Measurements from ENCODE around the gene LHPP.
"Not testable (repeated sequence)": the region's sequence is repeated elsewhere in the genome, so short reads cannot be mapped to it uniquely, and the experiment has no call there.

Gene LHPP

GRCh38 chr10:124598196-124598595 lies 136.6 kb downstream of the LHPP start:
- no peak for DNase-seq

DNA sequence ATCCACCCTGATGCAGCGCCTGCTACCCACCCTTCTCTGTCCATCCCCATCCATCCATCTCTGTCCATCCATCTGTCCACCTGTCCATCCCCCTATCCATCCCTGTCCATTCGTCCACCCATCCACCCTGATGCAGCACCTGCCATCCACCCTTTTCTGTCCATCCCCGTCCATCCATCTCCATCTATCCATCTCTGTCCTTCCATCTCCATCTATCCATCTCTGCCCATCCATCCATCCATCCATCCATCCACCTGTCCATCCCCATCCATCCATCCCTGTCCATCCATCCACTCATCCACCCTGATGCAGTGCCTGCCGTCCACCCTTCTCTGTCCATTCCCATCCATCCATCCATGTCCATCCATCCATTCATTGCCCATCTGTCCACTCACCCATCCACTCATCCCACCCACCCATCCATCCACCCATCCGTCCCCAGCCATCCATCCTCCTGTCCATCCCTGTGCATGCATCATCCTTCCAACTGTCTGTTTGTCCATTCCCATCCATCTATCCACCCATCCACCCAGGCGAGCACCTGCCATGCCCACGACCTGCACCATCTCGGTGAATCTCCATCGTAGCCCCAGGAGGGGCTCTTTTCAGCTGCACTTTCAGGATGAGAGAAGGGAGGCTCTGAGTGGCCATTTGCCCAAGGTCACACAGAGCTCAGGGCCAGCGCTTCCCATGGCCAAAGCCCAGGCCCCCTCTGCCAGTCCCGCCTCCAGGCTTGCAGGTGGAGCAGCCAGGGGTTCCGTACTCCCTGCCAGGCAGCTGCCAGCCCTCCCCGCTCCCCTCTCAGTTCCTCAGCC lies 137.4 kb downstream of the LHPP start:
- DNase-seq, result no peak

- no peak for DNase-seq
These were observed 138.0 kb downstream of the LHPP start for GRCh38 chr10:124599588-124600050.

- DNase-seq, result no peak
These were observed 138.6 kb downstream of the LHPP start for GRCh38 chr10:124600051-124600880.

DNA sequence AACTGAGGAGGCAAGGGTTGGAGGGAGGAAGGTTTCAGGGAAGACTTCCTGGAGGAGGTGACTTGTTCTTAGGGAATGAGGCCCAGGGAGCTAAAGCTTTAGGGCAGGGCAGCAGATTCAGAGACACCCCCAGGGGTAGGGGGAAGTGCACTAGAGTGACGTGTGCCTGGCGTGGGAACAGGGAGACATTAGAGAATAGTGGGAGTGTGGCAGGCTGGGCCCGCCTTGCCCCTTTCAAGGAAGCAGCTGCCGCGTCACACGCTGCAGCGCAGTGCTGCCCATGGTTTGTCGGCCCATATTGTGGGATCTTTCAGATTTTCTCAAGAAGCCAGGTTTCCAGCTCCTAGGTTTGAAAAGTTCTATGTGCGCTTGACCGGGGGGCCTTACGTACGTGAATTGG lies 139.4 kb downstream of the LHPP start:
- DNase-seq, result no peak

DNA sequence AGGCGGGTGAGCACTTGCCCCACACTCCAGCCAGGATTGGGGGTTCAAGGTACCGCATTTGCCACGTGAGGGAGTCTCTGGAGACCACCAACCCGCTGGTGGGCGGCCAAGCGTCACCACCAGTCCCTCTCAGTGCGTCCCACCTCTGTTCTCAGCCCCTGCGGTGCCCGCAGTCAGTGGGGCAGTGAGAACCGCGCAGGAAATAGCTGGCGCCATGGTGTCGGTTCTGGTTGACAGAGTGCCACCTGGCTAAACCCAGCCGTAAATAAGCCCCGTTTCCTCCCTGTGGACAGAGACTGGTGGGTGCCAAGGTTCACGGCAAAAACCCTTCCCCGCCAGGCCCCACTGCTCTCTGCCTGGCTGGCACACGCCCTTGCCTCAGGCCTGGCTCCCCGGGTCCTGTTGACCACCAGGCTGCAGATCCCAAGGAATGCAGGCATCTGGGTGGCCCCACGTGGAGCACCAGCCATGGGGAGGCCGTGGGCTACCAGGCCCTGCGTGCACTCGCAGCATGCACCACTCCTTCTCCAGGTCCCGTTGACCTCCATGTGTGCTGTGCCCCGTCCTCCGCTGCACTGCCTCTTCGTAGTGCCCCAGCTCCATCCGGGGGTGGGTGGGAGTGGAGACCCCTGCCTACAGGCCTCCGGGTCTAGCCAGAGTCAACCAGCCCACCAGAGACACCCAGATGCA lies 140.0 kb downstream of the LHPP start:
- DNase-seq, result no peak

GRCh38 chr10:124602121-124602561 lies 140.5 kb downstream of the LHPP start:
- DNase-seq, result no peak

- no peak for DNase-seq
These were observed 141.2 kb downstream of the LHPP start for GRCh38 chr10:124602646-124603365.

GRCh38 chr10:124603376-124604213 lies 142.0 kb downstream of the LHPP start:
- DNase-seq, result no peak

DNA sequence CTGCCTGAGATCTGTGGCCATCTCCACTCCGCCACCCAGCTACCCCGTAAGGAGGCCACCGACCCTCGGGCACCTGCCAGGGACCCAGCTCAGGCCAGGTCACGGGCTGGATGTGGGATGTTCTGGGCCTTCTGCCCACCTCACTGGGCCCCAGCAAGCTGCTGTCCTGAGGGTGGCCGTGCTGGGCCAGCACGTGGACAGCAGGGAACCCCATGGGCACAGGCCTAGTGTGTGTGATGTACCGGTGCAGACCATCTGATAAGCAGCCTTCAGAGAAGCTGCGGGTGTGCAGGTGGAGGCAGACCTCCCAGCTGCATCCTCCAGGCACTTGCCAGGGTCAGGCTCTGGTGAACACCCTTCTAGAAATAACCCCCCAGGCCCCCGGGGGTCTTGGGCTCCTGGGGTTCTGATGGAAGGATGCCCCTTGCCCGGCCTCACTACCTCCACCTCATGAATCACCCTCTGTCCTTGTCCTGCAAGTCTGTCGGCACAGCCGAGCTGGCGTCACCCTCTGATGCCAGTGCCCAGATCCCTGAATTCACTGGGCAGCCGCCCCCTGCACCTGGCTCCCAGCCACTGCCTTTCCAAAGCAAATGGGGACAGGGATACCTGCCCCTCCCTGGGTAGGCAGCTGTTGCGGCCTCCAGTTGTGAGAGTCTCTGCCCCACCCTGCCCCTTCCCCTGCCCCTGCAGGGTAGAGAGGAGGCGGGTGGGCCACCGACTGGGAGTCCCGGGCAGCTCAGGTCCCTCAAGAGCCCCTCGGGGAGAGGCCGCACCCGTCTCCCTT lies 142.8 kb downstream of the LHPP start:
- DNase-seq, result no peak

DNA sequence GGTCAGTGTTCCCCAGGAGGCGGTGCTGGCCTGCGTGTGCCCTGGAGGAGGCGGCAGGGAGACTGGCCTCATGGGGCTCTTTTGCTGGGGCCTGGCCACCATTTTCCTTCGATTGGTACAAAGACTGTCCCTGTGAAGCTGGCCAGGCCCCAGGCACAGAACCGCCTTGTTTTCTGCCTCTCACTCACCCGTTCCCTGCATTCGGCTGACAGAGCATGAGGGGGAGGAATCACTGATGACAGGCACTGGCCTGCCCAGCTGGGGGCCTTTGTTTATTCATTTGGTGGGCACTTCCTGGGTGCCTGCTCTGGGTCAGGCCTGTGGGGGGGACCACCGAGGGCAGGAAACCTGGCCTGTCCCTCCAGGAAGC lies 143.4 kb downstream of the LHPP start:
- no peak for DNase-seq

- DNase-seq, result no peak
These were observed 143.8 kb downstream of the LHPP start for GRCh38 chr10:124605481-124605855.

GRCh38 chr10:124605856-124606812 lies 144.5 kb downstream of the LHPP start:
- DNase-seq, result no peak

DNA sequence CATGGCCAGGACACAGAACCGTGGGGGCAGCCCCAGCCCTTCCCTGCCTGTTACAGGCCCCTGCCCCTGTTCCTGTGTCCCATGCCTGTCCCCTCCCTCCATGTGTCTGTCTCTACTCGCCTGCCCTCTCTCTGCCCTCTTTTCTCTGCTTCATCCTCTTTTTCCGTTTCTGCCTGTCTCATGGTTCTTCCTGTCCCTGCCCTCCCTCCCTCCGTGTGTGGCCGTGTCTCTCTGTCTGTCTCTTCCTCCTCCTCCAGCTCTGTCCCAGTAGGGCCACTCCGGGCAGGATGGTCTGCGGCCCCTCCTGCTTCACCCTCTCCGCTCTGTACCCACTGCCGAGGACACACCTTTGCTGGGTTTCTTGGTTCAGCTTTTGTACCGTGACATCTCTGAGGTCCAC lies 145.2 kb downstream of the LHPP start:
- no peak for DNase-seq

- no peak for DNase-seq
These were observed 146.1 kb downstream of the LHPP start for GRCh38 chr10:124607693-124608092.

- DNase-seq, result no peak
These were observed 146.6 kb downstream of the LHPP start for GRCh38 chr10:124608093-124608721.

DNA sequence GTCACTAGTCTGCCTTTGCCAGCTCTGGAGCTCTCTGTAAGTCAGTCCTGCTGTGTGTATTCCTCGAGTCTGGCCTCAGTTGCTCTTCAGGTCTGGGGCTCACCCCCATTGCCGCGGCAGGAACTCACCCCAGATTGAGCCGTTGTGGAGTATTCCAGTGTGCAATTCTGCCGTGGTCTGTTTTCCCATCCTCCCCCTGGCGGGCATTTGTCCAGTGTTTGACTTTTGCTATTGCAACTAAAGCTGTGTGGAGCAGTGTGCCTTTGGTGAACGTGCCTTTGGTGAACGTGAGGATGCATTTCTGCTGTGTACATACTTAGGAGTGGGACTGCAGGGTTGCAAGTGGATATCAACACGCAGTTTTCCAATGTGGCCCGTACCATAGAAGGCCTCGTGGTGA lies 148.1 kb downstream of the LHPP start:
- DNase-seq, result no peak

- DNase-seq, result not testable (repeated sequence)
These were observed 148.6 kb downstream of the LHPP start for GRCh38 chr10:124610186-124610585.

DNA sequence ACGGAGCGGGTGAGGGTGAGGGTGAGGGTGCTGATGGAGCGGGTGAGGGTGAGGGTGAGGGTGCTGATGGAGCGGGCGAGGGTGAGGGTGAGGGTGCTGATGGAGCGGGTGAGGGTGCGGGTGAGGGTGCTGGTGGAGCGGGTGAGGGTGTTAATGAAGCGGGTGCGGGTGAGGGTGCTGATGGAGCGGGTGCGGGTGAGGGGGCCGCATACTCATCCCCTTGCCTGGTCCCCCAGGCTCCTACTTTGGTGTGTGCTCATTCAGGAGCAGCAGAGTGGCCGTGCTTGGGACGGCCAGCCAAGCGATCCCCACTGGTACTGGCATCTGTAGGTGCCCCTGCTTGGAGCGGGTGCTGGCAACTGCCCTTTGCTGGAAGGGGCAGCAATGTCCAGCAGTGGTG lies 149.2 kb downstream of the LHPP start:
- not testable (repeated sequence) for DNase-seq
